Stomach (tissue), 9 donors: ENCODE results near the gene VNN1. TPM values are rescaled to one million over a fixed set of nuclear protein-coding genes. Genes with fewer than 3 reads are reported as not detected.

ENCODE experiments used
- DNase-seq, 2 donors: peaks; one replicate each; pipeline versions ENCODE4 v3.0.0 to v3.0.0-alpha.2; 2013 to 2019
- H3K27ac ChIP-seq, 5 donors: fragments of 200-600 bp in 4 of 5; sonication (generic) in 4 of 5; one replicate each; pipeline ENCODE4 v1.5.1; 2013 to 2019; ENCODE audit warnings: mild to moderate bottlenecking in 1 of 5, moderate library complexity in 1 of 5
- H3K27me3 ChIP-seq, 3 donors: fragments of 200-600 bp; sonication (generic); one replicate each; pipeline ENCODE4 v1.5.1; 2017 to 2019; ENCODE audit warnings: mixed run types in 1 of 3
- H3K36me3 ChIP-seq, 4 donors: fragments of 200-600 bp; sonication (generic); 1 replicate in 3 of 4; 2 replicates in 1 of 4; pipeline ENCODE4 v1.5.1; 2016 to 2019
- H3K4me1 ChIP-seq, 4 donors: fragments of 200-600 bp; sonication (generic); one replicate each; pipeline ENCODE4 v1.5.1; 2016 to 2019
- H3K4me3 ChIP-seq, 4 donors: fragments of 200-600 bp; sonication (generic) in 3 of 4; one replicate each; pipeline ENCODE4 v1.5.1; 2016 to 2019; ENCODE audit warnings: mild to moderate bottlenecking in 1 of 4
- H3K9me3 ChIP-seq, 4 donors: fragments of 200-600 bp; sonication (generic); one replicate each; pipeline ENCODE4 v1.5.1; 2016 to 2019
- EP300 ChIP-seq: sonication (generic); formaldehyde crosslinking; IDR thresholded peaks from one replicate; pipeline ENCODE4 v1.6.1; 2017; ENCODE audit warnings: antibody characterized with exemption
- POLR2A ChIP-seq, 4 donors: fragments of 450-650 bp; IDR thresholded peaks; one replicate each; pipeline ENCODE4 v1.6.1; 2016; ENCODE audit warnings: antibody characterized with exemption in 4 of 4, control low read depth in 2 of 4, mild to moderate bottlenecking in 1 of 4, moderate library complexity in 1 of 4
- POLR2AphosphoS5 ChIP-seq, 3 donors: sonication (generic); formaldehyde crosslinking; IDR thresholded peaks; one replicate each; pipeline ENCODE4 v1.6.1; 2016; ENCODE audit warnings: antibody characterized with exemption in 3 of 3
- WGBS, 5 donors: extraction: QIAGEN DNeasy Blood & Tissue Kit in 3 of 5; methylation state at CpG; one replicate each; pipeline versions ENCODE4 v1.1.5 to v1.1.7; 2013 to 2018; 5-methylcytosine and 5-hydroxymethylcytosine counted together
- intact Hi-C: fragments of 100-400 bp; cut with DNase I; formaldehyde crosslinking; loops from one replicate; pipeline ENCODE4 v1.15.1; 2023; ENCODE audit warnings: low total_unique reads
- polyA plus RNA-seq, 3 donors: library from polyadenylated mRNA; stranded (reverse); fragments of 200-250 nt; gene quantifications; one replicate each; pipeline ENCODE4 v1.2.3, GENCODE V29; 2013
- total RNA-seq, 5 donors: library from RNA; depleted of rRNA; stranded (reverse); fragments of >200 nt; gene quantifications; one replicate each; pipeline versions ENCODE4 v1.1.0 to v1.2.3, GENCODE V29; 2014 to 2016
- TF ChIP-seq, protein P1 (sequence below), 7 experiments: fragments of 450-650 bp in 4 of 7; fragments of 200-600 bp in 3 of 7; sonication (generic) in 3 of 7; IDR thresholded peaks; one replicate each; pipeline ENCODE4 v1.5.1; 2016 to 2019; ENCODE audit warnings: antibody characterized with exemption in 7 of 7, control low read depth in 2 of 7, mild to moderate bottlenecking in 1 of 7
- donor health status: healthy with polysubstance abuse.
- donor health status: Bipolar disorder and iron deficiency.
- donor health status: healthy.

VNN1 gene
- total and polyA plus RNA-seq, 8 donors, result 1.1 to 52.2 (median 2.3) TPM; not detected in 1

DNA sequence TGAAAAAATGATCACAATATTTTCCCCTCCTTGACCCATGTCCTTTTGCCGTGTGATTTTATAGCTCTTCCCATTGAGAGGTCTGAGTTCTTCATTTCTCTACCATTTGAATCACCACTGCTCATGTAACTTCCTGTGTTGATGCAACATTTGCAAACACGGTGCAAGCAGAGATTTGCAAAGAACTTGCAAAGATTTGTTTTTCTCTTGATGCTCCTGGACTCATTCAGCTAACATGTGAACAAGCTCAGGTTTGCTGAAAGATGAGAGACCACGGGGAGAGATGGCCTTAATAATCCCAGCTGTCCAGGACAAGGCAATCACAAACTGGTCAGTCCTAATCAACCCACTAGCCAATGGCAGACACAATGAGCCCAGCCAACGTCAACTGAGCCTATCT is 35.3 kb upstream of the VNN1 start:
- Histone ChIP-seq H3K4me1 (peaks cover 0 to 7% (median 5%) of the 10 kb centered on the region in 4 donors), H3K9me3 (no peaks in the 10 kb centered on the region), H3K27ac (peak overlapping the region in 2 of 5 donors; percentile 36 to 55), H3K4me3 (no peak overlapping the region), H3K36me3 (no peaks in the 10 kb centered on the region), H3K27me3 (no peaks in the 10 kb centered on the region)
- intact Hi-C loops, result no loop called here
- no peak for DNase-seq
- no peak for TF ChIP-seq POLR2AphosphoS5 (IDR thresholded peaks at IDR 0.05)
- TF ChIP-seq, protein P1, sequence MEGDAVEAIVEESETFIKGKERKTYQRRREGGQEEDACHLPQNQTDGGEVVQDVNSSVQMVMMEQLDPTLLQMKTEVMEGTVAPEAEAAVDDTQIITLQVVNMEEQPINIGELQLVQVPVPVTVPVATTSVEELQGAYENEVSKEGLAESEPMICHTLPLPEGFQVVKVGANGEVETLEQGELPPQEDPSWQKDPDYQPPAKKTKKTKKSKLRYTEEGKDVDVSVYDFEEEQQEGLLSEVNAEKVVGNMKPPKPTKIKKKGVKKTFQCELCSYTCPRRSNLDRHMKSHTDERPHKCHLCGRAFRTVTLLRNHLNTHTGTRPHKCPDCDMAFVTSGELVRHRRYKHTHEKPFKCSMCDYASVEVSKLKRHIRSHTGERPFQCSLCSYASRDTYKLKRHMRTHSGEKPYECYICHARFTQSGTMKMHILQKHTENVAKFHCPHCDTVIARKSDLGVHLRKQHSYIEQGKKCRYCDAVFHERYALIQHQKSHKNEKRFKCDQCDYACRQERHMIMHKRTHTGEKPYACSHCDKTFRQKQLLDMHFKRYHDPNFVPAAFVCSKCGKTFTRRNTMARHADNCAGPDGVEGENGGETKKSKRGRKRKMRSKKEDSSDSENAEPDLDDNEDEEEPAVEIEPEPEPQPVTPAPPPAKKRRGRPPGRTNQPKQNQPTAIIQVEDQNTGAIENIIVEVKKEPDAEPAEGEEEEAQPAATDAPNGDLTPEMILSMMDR (IDR thresholded peaks at IDR 0.05), result no peak
- no peak for TF ChIP-seq EP300
- no peak for TF ChIP-seq POLR2A (IDR thresholded peaks at IDR 0.05)
- 54 to 71% (median 58%) methylated on average over 4 of the region's 4 CpGs for WGBS, 5 donors

DNA sequence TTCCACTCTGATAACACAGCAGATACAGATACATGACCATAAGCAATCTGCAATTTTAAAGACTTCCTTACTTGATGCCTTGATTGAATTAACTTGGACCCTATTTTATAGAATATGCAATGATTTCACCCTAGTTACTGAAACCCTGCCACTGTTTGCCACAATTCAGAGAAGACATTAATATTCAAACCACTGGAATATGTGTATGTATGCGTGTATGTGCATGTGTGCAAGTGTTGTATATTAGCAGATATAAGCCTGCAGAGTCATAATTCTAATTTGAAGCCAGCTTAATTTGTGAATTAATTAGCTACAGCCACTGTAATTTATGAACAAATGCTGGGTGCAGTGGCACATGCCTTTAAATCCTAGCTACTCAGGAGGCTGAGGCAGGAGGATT is 34.6 kb upstream of the VNN1 start:
- H3K9me3 ChIP-seq, result no peaks in the 10 kb centered on the region
- intact Hi-C loops, result no loop called here
- H3K36me3 ChIP-seq, result no peaks in the 10 kb centered on the region
- H3K4me3 ChIP-seq, result no peak overlapping the region
- 83 to 100% (median 93%) methylated on average over 1 of the region's 1 CpG for WGBS, 5 donors
- no peak for DNase-seq
- TF ChIP-seq POLR2AphosphoS5 (IDR thresholded peaks at IDR 0.05) (no peak), EP300 (no peak), POLR2A (IDR thresholded peaks at IDR 0.05) (no peak)
- TF ChIP-seq, protein P1 (IDR thresholded peaks at IDR 0.05), result no peak
- peaks cover 0 to 7% (median 5%) of the 10 kb centered on the region in 4 donors for H3K4me1 ChIP-seq
- no peak overlapping the region for H3K27ac ChIP-seq
- no peaks in the 10 kb centered on the region for H3K27me3 ChIP-seq

DNA sequence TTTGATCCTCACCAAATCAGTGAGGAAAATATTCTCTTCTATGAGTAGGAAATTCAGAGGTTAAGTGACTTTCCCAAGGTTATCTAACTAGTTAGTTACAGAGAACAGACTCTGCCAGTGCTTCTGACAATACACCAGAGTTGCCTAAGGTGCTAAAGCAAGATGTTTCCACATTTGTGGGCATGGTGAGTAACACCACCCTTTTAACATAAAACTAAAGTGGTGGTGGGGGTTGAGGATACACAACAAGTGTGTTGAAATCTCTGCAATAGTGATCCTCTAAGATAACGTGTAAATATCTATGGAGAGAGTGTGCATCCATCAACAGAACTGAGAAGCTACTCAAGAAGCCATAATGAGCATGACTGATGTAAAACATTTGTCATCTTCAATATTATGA is 32.2 kb upstream of the VNN1 start:
- Histone ChIP-seq H3K36me3 (no peaks in the 10 kb centered on the region), H3K4me3 (no peak overlapping the region), H3K9me3 (no peaks in the 10 kb centered on the region), H3K4me1 (peaks cover 0 to 4% (median 2%) of the 10 kb centered on the region in 4 donors), H3K27ac (no peak overlapping the region), H3K27me3 (no peaks in the 10 kb centered on the region)
- no peak for DNase-seq
- TF ChIP-seq EP300, result no peak
- TF ChIP-seq POLR2A (IDR thresholded peaks at IDR 0.05), result no peak
- TF ChIP-seq POLR2AphosphoS5 (IDR thresholded peaks at IDR 0.05), result no peak
- TF ChIP-seq, protein P1 (IDR thresholded peaks at IDR 0.05), result no peak
- WGBS, 5 donors, result 64 to 92% (median 79%) methylated on average over 1 of the region's 1 CpG
- intact Hi-C loops, result no loop called here

DNA sequence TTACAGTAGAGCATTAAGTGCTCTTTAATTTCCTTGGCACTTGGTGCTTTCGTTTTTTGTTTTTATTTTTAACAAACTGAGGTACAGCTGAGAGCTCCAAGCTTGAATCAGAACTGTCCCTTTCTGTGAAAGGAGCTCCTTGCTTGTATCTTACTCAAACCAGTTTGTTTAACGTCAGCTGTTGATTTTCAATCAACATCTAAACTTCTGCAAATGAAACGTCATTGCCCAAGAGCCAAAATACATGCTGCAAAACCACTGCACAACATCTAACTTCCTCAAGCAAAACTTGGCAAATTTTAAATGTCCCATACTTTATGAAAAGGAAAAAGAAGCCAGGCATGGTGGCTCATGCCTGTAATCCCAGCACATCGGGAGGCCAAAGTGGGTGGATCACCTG is 28.6 kb upstream of the VNN1 start:
- intact Hi-C loops, result no loop called here
- no peak for DNase-seq
- 50 to 58% (median 53%) methylated on average over 4 of the region's 4 CpGs for WGBS, 5 donors
- Histone ChIP-seq H3K36me3 (no peaks in the 10 kb centered on the region), H3K4me3 (no peak overlapping the region), H3K9me3 (no peaks in the 10 kb centered on the region), H3K4me1 (no peaks in the 10 kb centered on the region), H3K27ac (peak overlapping the region in 2 of 5 donors; percentile 49 to 64), H3K27me3 (no peaks in the 10 kb centered on the region)
- TF ChIP-seq EP300 (no peak), POLR2AphosphoS5 (IDR thresholded peaks at IDR 0.05) (no peak), POLR2A (IDR thresholded peaks at IDR 0.05) (no peak)
- TF ChIP-seq, protein P1 (IDR thresholded peaks at IDR 0.05), result no peak
